KMS-11 (cell line): ENCODE data around the gene CRYBA1.

Experiments
- H2AFZ ChIP-seq: fragments of 200-600 bp; sonication (generic); 2 replicates; pipeline ENCODE4 v1.6.1; 2016; ENCODE audit warnings: antibody characterized with exemption, mixed run types, low read depth
- H3K27ac ChIP-seq: fragments of 200-600 bp; sonication (generic); 2 replicates; pipeline ENCODE4 v1.6.1; 2016; ENCODE audit warnings: mild to moderate bottlenecking, mixed run types
- H3K27me3 ChIP-seq: fragments of 200-600 bp; sonication (generic); 2 replicates; pipeline ENCODE4 v1.6.1; 2017; ENCODE audit warnings: mild to moderate bottlenecking, low read depth, mixed run types, moderate library complexity; ENCODE audit not compliant: insufficient read depth
- H3K36me3 ChIP-seq: fragments of 200-600 bp; sonication (generic); 2 replicates; pipeline ENCODE4 v1.6.1; 2017; ENCODE audit warnings: mild to moderate bottlenecking, mixed run types; ENCODE audit not compliant: insufficient read depth
- H3K4me1 ChIP-seq: fragments of 200-600 bp; sonication (generic); 2 replicates; pipeline ENCODE4 v1.6.1; 2016; ENCODE audit warnings: mild to moderate bottlenecking, low read depth, mixed run types; ENCODE audit not compliant: poor library complexity, severe bottlenecking
- H3K4me2 ChIP-seq: fragments of 200-600 bp; sonication (generic); 2 replicates; pipeline ENCODE4 v1.7.0; 2016; ENCODE audit warnings: mild to moderate bottlenecking, mixed run types
- H3K4me3 ChIP-seq: fragments of 200-600 bp; sonication (generic); IDR thresholded peaks from 2 replicates; pipeline ENCODE4 v1.6.1; 2017; ENCODE audit warnings: low read depth, low read length, mixed read lengths; ENCODE audit not compliant: insufficient read depth
- H3K79me2 ChIP-seq: fragments of 200-600 bp; sonication (generic); 2 replicates; pipeline ENCODE4 v1.6.1; 2016; ENCODE audit warnings: low read depth, mixed run types; ENCODE audit not compliant: insufficient read depth
- H3K9ac ChIP-seq: fragments of 200-600 bp; sonication (generic); 2 replicates; pipeline ENCODE4 v1.6.1; 2016; ENCODE audit warnings: mild to moderate bottlenecking, mixed run types
- H4K20me1 ChIP-seq: fragments of 200-600 bp; sonication (generic); 2 replicates; pipeline ENCODE4 v1.6.1; 2016; ENCODE audit warnings: mild to moderate bottlenecking, mixed run types; ENCODE audit not compliant: insufficient read depth
- CTCF ChIP-seq: fragments of 200-600 bp; sonication (generic); conservative IDR thresholded peaks from 2 replicates; pipeline ENCODE4 v1.6.1; 2017; ENCODE audit warnings: low read depth, mild to moderate bottlenecking, antibody characterized with exemption, low read length, moderate library complexity, mixed read lengths

Gene CRYBA1

GRCh38 chr17:29212681-29213121 is 34.0 kb upstream of the CRYBA1 start:
- H3K4me2 ChIP-seq: no peak overlapping the region
- H3K27me3 ChIP-seq: no peaks in the 10 kb centered on the region

GRCh38 chr17:29214215-29215146 is 32.2 kb upstream of the CRYBA1 start:
- no peak overlapping the region for H3K27ac ChIP-seq
- H3K4me3 ChIP-seq: no peak overlapping the region
- H3K27me3 ChIP-seq: no peaks in the 10 kb centered on the region
- H3K4me1 ChIP-seq: no peaks in the 10 kb centered on the region
- no peak overlapping the region for H3K4me2 ChIP-seq
- H3K36me3 ChIP-seq: no peaks in the 10 kb centered on the region
- H4K20me1 ChIP-seq: no peaks in the 10 kb centered on the region
- H3K9ac ChIP-seq: no peak overlapping the region
- TF ChIP-seq CTCF: no peak
- no peaks in the 10 kb centered on the region for H3K79me2 ChIP-seq
- no peak overlapping the region for H2AFZ ChIP-seq

More at GRCh38 chr17:29212681-29213121, 34.0 kb upstream of the CRYBA1 start:
- no peak overlapping the region for H2AFZ ChIP-seq
- no peak overlapping the region for H3K27ac ChIP-seq
- TF ChIP-seq CTCF: no peak
- H3K4me1 ChIP-seq: no peaks in the 10 kb centered on the region
- H3K9ac ChIP-seq: no peak overlapping the region
- H4K20me1 ChIP-seq: no peaks in the 10 kb centered on the region
- no peaks in the 10 kb centered on the region for H3K36me3 ChIP-seq
- no peak overlapping the region for H3K4me3 ChIP-seq
- no peaks in the 10 kb centered on the region for H3K79me2 ChIP-seq

- H3K9ac ChIP-seq: no peak overlapping the region
Measured at GRCh38 chr17:29215174-29215573, 31.5 kb upstream of the CRYBA1 start.

GRCh38 chr17:29215717-29216116 is 30.9 kb upstream of the CRYBA1 start:
- no peak overlapping the region for H3K9ac ChIP-seq
- peaks cover 4% of the 10 kb centered on the region for H3K4me1 ChIP-seq
- no peaks in the 10 kb centered on the region for H4K20me1 ChIP-seq
- no peak for TF ChIP-seq CTCF
- no peak overlapping the region for H2AFZ ChIP-seq
- H3K36me3 ChIP-seq: no peaks in the 10 kb centered on the region
- no peaks in the 10 kb centered on the region for H3K79me2 ChIP-seq
- no peak overlapping the region for H3K4me2 ChIP-seq
- no peaks in the 10 kb centered on the region for H3K27me3 ChIP-seq
- no peak overlapping the region for H3K27ac ChIP-seq
- H3K4me3 ChIP-seq: no peak overlapping the region

More at GRCh38 chr17:29215174-29215573, 31.5 kb upstream of the CRYBA1 start:
- peaks cover 4% of the 10 kb centered on the region for H3K4me1 ChIP-seq
- no peaks in the 10 kb centered on the region for H4K20me1 ChIP-seq
- H3K4me2 ChIP-seq: no peak overlapping the region
- H3K79me2 ChIP-seq: no peaks in the 10 kb centered on the region
- TF ChIP-seq CTCF: no peak
- no peak overlapping the region for H3K27ac ChIP-seq
- H3K36me3 ChIP-seq: no peaks in the 10 kb centered on the region
- H3K4me3 ChIP-seq: no peak overlapping the region
- no peak overlapping the region for H2AFZ ChIP-seq
- no peaks in the 10 kb centered on the region for H3K27me3 ChIP-seq
